Spleen (tissue), 11 donors: ENCODE data around the gene LSG1. TPM values are rescaled to one million over a fixed set of nuclear protein-coding genes. Genes with fewer than 3 reads are reported as not detected.
A peak's percentile ranks its signal among the peaks of the same experiment; 100 is the strongest.
"Not testable (repeated sequence)": the region's sequence is repeated elsewhere in the genome, so short reads cannot be mapped to it uniquely, and the experiment has no call there.

ENCODE experiments used
- DNase-seq: peaks from one replicate; pipeline ENCODE4 v3.0.0-alpha.2; 2020
- H3K27ac ChIP-seq, 8 donors: fragments of 200-600 bp; sonication (generic) in 7 of 8; 1 replicate in 4 of 8; 2 replicates in 4 of 8; pipeline versions ENCODE4 v1.5.0 to v1.8.0; 2016 to 2021; ENCODE audit warnings: inconsistent platforms in 4 of 8, mild to moderate bottlenecking in 4 of 8, moderate library complexity in 1 of 8
- H3K27me3 ChIP-seq, 7 donors: fragments of 200-600 bp; sonication (generic) in 6 of 7; replicated peaks in 1 of 7; 1 replicate in 4 of 7; 2 replicates in 3 of 7; pipeline versions ENCODE4 v1.5.0 to v1.8.0; 2016 to 2021; ENCODE audit warnings: inconsistent platforms in 3 of 7, mild to moderate bottlenecking in 1 of 7
- H3K36me3 ChIP-seq, 6 donors: fragments of 200-600 bp; sonication (generic) in 5 of 6; 1 replicate in 4 of 6; 2 replicates in 2 of 6; pipeline versions ENCODE4 v1.5.0 to v1.8.0; 2016 to 2021; ENCODE audit warnings: inconsistent platforms in 2 of 6
- H3K4me1 ChIP-seq, 6 donors: fragments of 200-600 bp; sonication (generic) in 5 of 6; 1 replicate in 3 of 6; 2 replicates in 3 of 6; pipeline versions ENCODE4 v1.5.0 to v1.8.0; 2016 to 2021; ENCODE audit warnings: inconsistent platforms in 3 of 6
- H3K4me3 ChIP-seq, 8 donors: fragments of 200-600 bp; sonication (generic) in 7 of 8; 1 replicate in 4 of 8; 2 replicates in 4 of 8; pipeline versions ENCODE4 v1.5.0 to v1.8.0; 2016 to 2021; ENCODE audit warnings: inconsistent platforms in 4 of 8, mild to moderate bottlenecking in 4 of 8, moderate library complexity in 2 of 8
- H3K9me3 ChIP-seq, 8 donors: fragments of 200-600 bp; sonication (generic) in 7 of 8; 1 replicate in 4 of 8; 2 replicates in 4 of 8; pipeline versions ENCODE4 v1.5.0 to v1.8.0; 2016 to 2021; ENCODE audit warnings: inconsistent platforms in 4 of 8
- CTCF ChIP-seq, 11 experiments: fragments of 200-600 bp in 7 of 11; fragments of 450-650 bp in 4 of 11; sonication (generic) in 4 of 11; IDR thresholded peaks in 8 of 11; conservative IDR thresholded peaks in 3 of 11; 1 replicate in 7 of 11; 2 replicates in 4 of 11; pipeline versions ENCODE4 v1.4.0 to v1.8.0; 2016 to 2021; ENCODE audit warnings: antibody characterized with exemption in 11 of 11, inconsistent platforms in 4 of 11, mild to moderate bottlenecking in 1 of 11
- POLR2A ChIP-seq, 3 donors: fragments of 450-650 bp; IDR thresholded peaks; one replicate each; pipeline ENCODE4 v1.5.1; 2017; ENCODE audit warnings: antibody characterized with exemption in 3 of 3, mild to moderate bottlenecking in 1 of 3
- POLR2AphosphoS5 ChIP-seq, 3 donors: sonication (generic); formaldehyde crosslinking; IDR thresholded peaks; one replicate each; pipeline ENCODE4 v1.5.1; 2017; ENCODE audit warnings: antibody characterized with exemption in 3 of 3
- WGBS, 5 donors: extraction: QIAGEN DNeasy Blood & Tissue Kit in 3 of 5; methylation state at CpG; one replicate each; pipeline versions ENCODE4 v1.1.5 to v1.1.7; 2013 to 2018; 5-methylcytosine and 5-hydroxymethylcytosine counted together
- intact Hi-C: fragments of 100-400 bp; cut with DNase I; formaldehyde crosslinking; loops from one replicate; pipeline ENCODE4 v1.15.0; 2023; ENCODE audit warnings: low total_unique reads
- polyA plus RNA-seq, 3 donors: library from polyadenylated mRNA; stranded (reverse); fragments of 200-250 nt; gene quantifications; one replicate each; pipeline ENCODE4 v1.2.1, GENCODE V29; 2013
- total RNA-seq, 7 donors: library from RNA; depleted of rRNA in 3 of 7; stranded (reverse); fragments of >200 nt in 3 of 7; fragmentation: NEBNext Ultra II Directional in 4 of 7; extraction: Animal tissue kit (Norgen Biotek cat#: 25700) in 4 of 7; gene quantifications; one replicate each; pipeline versions ENCODE4 v1.1.0 to v1.2.1, GENCODE V29; 2016 to 2021
- donor health status: healthy with polysubstance abuse.
- donor health status: DM: no; HTN: no; CAD: no; lungs with moderate emphysema.
- donor health status: DM: no; HTN: no; CAD: no.
- donor health status: Bipolar disorder and iron deficiency.
- donor health status: healthy.
- donor health status: DM: no; HTN: no; CAD: no.
- donor health status: DM: yes; HTN: yes; CAD: no.

LSG1 gene
- total and polyA plus RNA-seq, 10 donors: 10.8 to 58.0 (median 35.7) TPM

GRCh38 chr3:194631696-194632095, 40.3 kb downstream of the LSG1 start:
- peaks cover 0 to 6% (median 0%) of the 10 kb centered on the region in 8 donors for H3K9me3 ChIP-seq
- TF ChIP-seq POLR2AphosphoS5 (IDR thresholded peaks at IDR 0.05) (no peak), POLR2A (IDR thresholded peaks at IDR 0.05) (no peak), CTCF (IDR thresholded peaks at IDR 0.05 in 8 of 11, conservative IDR thresholded peaks at IDR 0.05 in 3 of 11) (no peak)
- H3K27me3 ChIP-seq: no peaks in the 10 kb centered on the region
- H3K4me3 ChIP-seq: peak overlapping the region in 1 of 8 donors; percentile 92
- peaks cover 0 to 22% (median 14%) of the 10 kb centered on the region in 6 donors for H3K4me1 ChIP-seq
- WGBS, 5 donors: 92 to 100% (median 97%) methylated on average over 4 of the region's 4 CpGs
- H3K36me3 ChIP-seq: peaks cover 0 to 38% (median 0%) of the 10 kb centered on the region in 6 donors
- DNase-seq: peak; percentile 47
- H3K27ac ChIP-seq: no peak overlapping the region
- intact Hi-C loops: no loop called here

GRCh38 chr3:194630681-194631080, 41.3 kb downstream of the LSG1 start:
- 92 to 94% (median 93%) methylated on average over 27 to 29 of the region's 29 CpGs for WGBS, 5 donors
- intact Hi-C loops, H3K27ac ChIP-seq, H3K27me3 ChIP-seq, H3K9me3 ChIP-seq, H3K4me3 ChIP-seq: not testable (repeated sequence)
- Histone ChIP-seq H3K36me3 (peaks cover 0 to 46% (median 3%) of the 10 kb centered on the region in 6 donors), H3K4me1 (peaks cover 0 to 22% (median 14%) of the 10 kb centered on the region in 6 donors)
- DNase-seq: peak; percentile 58

- no peak for TF ChIP-seq POLR2A (IDR thresholded peaks at IDR 0.05)
- no peak for TF ChIP-seq CTCF (IDR thresholded peaks at IDR 0.05 in 8 of 11, conservative IDR thresholded peaks at IDR 0.05 in 3 of 11)
- no peak for TF ChIP-seq POLR2AphosphoS5 (IDR thresholded peaks at IDR 0.05)
- WGBS, 5 donors: 94 to 98% (median 97%) methylated on average over 6 of the region's 6 CpGs
- no peak overlapping the region for H3K4me3 ChIP-seq
- no peaks in the 10 kb centered on the region for H3K27me3 ChIP-seq
- intact Hi-C loops: no loop called here
- H3K9me3 ChIP-seq: no peaks in the 10 kb centered on the region
- no peak overlapping the region for H3K27ac ChIP-seq
- H3K36me3 ChIP-seq: peaks cover 0 to 76% (median 3%) of the 10 kb centered on the region in 6 donors
- H3K4me1 ChIP-seq: no peaks in the 10 kb centered on the region
- peak; percentile 20 for DNase-seq
Observed at GRCh38 chr3:194624956-194625355, 47.0 kb downstream of the LSG1 start.

GRCh38 chr3:194623449-194624290, 48.3 kb downstream of the LSG1 start:
- intact Hi-C loops: no loop called here
- Histone ChIP-seq H3K27ac (no peak overlapping the region), H3K4me3 (no peak overlapping the region), H3K4me1 (no peaks in the 10 kb centered on the region), H3K36me3 (peaks cover 0 to 67% (median 3%) of the 10 kb centered on the region in 6 donors), H3K9me3 (no peaks in the 10 kb centered on the region), H3K27me3 (no peaks in the 10 kb centered on the region)
- 91 to 96% (median 95%) methylated on average over 22 to 25 of the region's 25 CpGs for WGBS, 5 donors
- peak; percentile 70 for DNase-seq
- TF ChIP-seq POLR2A (IDR thresholded peaks at IDR 0.05): no peak
- no peak for TF ChIP-seq POLR2AphosphoS5 (IDR thresholded peaks at IDR 0.05)
- TF ChIP-seq CTCF (IDR thresholded peaks at IDR 0.05 in 8 of 11, conservative IDR thresholded peaks at IDR 0.05 in 3 of 11): no peak
